Nephron progenitor cell (in vitro differentiated cells): ENCODE data around the gene MS4A1.
"Not testable (repeated sequence)": the region's sequence is repeated elsewhere in the genome, so short reads cannot be mapped to it uniquely, and the experiment has no call there.

Experiments used
- DNase-seq: peaks from one replicate; pipeline ENCODE4 v3.0.0; 2021
- H3K27ac Mint-ChIP-seq: 2 replicates; pipeline ENCODE4 v1.8.0; 2021; ENCODE audit warnings: mild to moderate bottlenecking, moderate library complexity, mixed read lengths
- H3K27me3 Mint-ChIP-seq: 2 replicates; pipeline ENCODE4 v1.8.0; 2021; ENCODE audit warnings: mild to moderate bottlenecking, low read depth, mixed read lengths; ENCODE audit not compliant: poor library complexity
- H3K36me3 Mint-ChIP-seq: 2 replicates; pipeline ENCODE4 v1.8.0; 2021; ENCODE audit warnings: low read depth, mixed read lengths
- H3K4me1 Mint-ChIP-seq: 2 replicates; pipeline ENCODE4 v1.8.0; 2021; ENCODE audit warnings: mixed read lengths
- H3K4me3 Mint-ChIP-seq: 2 replicates; pipeline ENCODE4 v1.8.0; 2021; ENCODE audit warnings: mild to moderate bottlenecking, moderate library complexity, mixed read lengths
- H3K9me3 Mint-ChIP-seq: 2 replicates; pipeline ENCODE4 v1.8.0; 2021; ENCODE audit warnings: mild to moderate bottlenecking, moderate library complexity, mixed read lengths
- TF ChIP-seq, protein P1 (sequence below): fragments of 200-600 bp; sonication (generic); IDR thresholded peaks from 2 replicates; pipeline ENCODE4 v1.5.0; 2021; ENCODE audit warnings: antibody characterized with exemption

MS4A1 gene

DNA sequence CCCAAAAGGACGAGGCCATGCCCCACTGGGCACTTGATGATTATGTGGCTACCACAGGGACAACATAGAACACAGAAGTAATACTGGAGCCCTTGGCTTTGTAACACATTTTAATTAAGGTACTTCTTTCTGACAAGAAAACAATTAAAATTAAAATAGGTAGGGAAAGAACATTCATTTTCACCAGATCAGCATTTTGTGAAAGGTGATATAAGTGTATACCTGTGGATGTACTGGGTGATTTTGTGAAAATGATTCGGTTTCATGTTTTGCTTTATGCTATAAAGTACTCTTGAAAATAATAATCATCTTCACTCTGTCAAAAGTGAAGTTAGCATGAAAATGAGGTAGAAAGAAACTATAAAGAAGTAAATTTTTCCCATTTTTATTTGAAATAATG lies 37.8 kb downstream of the MS4A1 start:
- no peaks in the 10 kb centered on the region for H3K9me3 Mint-ChIP-seq
- no peak for DNase-seq
- H3K27me3 Mint-ChIP-seq, result no peaks in the 10 kb centered on the region
- H3K27ac Mint-ChIP-seq, result no peak overlapping the region
- TF ChIP-seq, protein P1, sequence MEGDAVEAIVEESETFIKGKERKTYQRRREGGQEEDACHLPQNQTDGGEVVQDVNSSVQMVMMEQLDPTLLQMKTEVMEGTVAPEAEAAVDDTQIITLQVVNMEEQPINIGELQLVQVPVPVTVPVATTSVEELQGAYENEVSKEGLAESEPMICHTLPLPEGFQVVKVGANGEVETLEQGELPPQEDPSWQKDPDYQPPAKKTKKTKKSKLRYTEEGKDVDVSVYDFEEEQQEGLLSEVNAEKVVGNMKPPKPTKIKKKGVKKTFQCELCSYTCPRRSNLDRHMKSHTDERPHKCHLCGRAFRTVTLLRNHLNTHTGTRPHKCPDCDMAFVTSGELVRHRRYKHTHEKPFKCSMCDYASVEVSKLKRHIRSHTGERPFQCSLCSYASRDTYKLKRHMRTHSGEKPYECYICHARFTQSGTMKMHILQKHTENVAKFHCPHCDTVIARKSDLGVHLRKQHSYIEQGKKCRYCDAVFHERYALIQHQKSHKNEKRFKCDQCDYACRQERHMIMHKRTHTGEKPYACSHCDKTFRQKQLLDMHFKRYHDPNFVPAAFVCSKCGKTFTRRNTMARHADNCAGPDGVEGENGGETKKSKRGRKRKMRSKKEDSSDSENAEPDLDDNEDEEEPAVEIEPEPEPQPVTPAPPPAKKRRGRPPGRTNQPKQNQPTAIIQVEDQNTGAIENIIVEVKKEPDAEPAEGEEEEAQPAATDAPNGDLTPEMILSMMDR, result no peak
- H3K4me3 Mint-ChIP-seq, result no peak overlapping the region
- peaks cover 2% of the 10 kb centered on the region for H3K4me1 Mint-ChIP-seq
- no peaks in the 10 kb centered on the region for H3K36me3 Mint-ChIP-seq

DNA sequence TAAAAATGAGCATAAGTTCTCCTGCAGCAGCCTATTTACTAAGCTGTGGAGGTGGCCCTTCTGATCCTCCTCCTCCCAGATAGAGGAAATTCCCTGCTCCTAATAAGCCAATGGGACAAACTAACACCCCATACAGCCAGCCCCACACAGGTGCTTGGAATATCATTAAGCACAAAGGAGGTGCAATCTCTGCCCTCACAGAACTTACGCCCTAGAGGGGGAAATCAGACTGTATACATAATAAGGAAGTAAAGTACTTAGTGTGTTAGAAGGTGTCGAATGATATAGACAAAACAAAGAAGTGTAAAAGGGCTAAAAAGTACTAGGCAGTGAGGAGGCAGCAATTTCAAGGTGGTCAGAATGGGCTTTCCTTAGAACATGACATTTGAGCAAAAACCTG lies 42.8 kb downstream of the MS4A1 start:
- TF ChIP-seq, protein P1, result no peak
- Mint-ChIP-seq H3K27ac (peak overlapping the region; percentile 3), H3K9me3 (no peaks in the 10 kb centered on the region), H3K4me3 (no peak overlapping the region), H3K4me1 (peaks cover 6% of the 10 kb centered on the region), H3K36me3 (no peaks in the 10 kb centered on the region), H3K27me3 (no peaks in the 10 kb centered on the region)
- no peak for DNase-seq

DNA sequence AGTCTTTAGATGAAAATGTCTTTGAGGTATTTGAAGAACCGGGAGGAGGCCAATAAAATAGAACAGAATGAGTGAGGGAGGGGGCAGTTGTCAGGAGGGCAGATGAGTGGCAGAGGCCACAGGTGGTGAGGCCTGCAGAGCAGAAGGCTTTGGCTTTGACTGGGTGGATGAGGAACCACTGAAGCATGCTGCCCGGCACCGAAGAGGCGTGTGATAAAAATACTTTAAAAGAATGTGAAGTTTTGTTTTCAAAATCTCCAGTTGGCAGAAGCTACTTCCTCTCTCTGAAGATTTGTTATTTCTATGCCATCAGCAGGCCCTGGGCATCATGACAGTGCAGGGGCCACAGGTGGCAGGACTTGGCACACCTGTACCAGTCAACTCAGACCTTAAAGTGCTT lies 43.2 kb downstream of the MS4A1 start:
- no peak for DNase-seq
- Mint-ChIP-seq H3K27ac (no peak overlapping the region), H3K4me1 (peaks cover 6% of the 10 kb centered on the region), H3K4me3 (no peak overlapping the region), H3K9me3 (no peaks in the 10 kb centered on the region), H3K36me3 (no peaks in the 10 kb centered on the region), H3K27me3 (no peaks in the 10 kb centered on the region)
- TF ChIP-seq, protein P1, result no peak

DNA sequence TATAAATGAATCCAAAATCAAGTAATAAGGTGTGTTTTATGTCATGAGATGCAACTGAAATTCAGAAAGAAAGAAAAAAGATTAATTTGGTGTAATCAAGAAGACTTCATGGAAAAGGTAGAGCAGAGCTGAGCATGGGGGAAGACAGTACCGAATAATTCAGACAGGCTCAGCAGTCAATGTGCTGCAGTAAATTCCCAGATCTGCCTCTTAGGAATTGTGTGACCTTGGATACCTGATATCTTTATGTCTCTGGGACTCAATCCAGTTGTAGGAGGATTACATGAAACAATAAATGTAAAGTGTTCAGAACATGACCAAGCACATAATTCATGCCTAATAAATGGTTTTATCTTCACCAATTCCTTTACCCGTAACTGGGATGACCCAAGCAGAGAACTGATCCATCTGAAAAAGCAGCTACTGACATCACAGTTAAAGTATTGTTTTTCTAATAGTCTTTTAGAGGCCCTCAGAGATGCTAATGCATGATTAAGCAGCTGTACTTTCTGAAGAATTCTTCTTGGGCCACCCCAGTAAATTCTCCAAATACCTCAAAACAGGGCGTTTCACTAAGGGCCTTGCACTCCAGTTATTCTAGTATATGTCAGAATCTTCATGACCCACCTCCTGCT lies 44.7 kb downstream of the MS4A1 start:
- H3K36me3 Mint-ChIP-seq, result no peaks in the 10 kb centered on the region
- H3K4me1 Mint-ChIP-seq, result peaks cover 11% of the 10 kb centered on the region
- H3K9me3 Mint-ChIP-seq, result peaks cover 5% of the 10 kb centered on the region
- H3K27me3 Mint-ChIP-seq, result no peaks in the 10 kb centered on the region
- H3K27ac Mint-ChIP-seq, result no peak overlapping the region
- DNase-seq, result no peak
- no peak overlapping the region for H3K4me3 Mint-ChIP-seq
- TF ChIP-seq, protein P1, result no peak

DNA sequence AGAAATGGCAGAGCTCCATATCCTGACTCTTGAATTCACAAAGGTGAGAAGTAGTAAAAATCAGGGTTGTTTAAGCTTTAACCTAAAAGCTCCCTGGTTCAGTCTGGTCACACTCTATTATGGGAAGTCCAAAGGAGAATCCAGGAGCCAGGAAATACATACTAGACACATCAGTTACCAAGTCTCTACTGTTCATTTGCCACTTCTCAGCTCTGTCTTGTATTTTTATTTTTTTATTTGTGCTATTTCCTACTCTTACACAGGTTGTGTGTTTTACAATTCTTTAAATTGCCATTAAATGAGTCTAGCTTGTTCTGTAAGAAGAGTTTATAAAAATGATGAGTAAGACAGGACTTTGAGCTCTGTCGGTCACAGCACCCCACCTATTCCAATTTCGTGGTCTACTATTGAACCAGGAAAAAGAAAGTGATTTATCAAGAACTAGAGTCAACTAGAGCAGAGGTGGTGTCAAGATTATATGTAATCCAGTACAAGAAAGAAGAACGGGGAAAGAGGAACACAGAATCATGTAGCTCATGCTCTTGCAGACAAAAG lies 46.7 kb downstream of the MS4A1 start:
- no peak overlapping the region for H3K27ac Mint-ChIP-seq
- DNase-seq, result no peak
- TF ChIP-seq, protein P1, result no peak
- no peaks in the 10 kb centered on the region for H3K27me3 Mint-ChIP-seq
- H3K4me3 Mint-ChIP-seq, result no peak overlapping the region
- H3K4me1 Mint-ChIP-seq, result peaks cover 11% of the 10 kb centered on the region
- H3K9me3 Mint-ChIP-seq, result peaks cover 5% of the 10 kb centered on the region
- no peaks in the 10 kb centered on the region for H3K36me3 Mint-ChIP-seq

DNA sequence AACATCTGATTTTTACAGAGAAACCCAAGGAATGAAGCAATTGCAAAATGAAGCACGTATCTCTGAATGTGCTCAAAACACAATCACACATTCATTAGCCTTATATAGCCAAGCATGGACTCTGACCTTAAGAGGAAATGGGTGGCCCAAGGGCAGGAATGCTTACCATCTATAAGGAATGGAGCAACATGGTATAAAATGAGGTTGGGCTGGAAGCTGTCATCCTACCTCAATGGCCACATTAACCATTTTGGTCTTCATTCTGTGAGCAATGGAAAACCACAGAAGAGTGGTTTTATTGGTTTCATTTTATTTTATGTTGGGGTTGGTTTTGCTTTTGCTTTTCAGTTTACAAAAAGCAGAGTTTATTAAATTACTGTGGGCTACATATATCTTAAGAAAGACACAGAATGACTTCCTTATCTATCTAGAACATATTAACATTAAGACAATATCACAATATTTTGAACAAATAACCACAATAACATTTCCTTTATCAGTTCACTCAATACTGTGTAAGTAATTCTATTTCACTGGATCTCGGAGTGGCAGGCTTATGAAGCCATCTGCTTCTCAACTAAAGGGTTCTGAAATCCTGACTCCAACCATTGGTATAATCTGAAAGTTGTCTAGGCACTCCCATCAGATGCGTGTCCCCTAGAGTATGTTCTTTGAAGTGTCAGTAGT lies 48.7 kb downstream of the MS4A1 start:
- no peak for DNase-seq
- Mint-ChIP-seq H3K9me3 (peaks cover 13% of the 10 kb centered on the region), H3K27ac (peak overlapping the region; percentile 44), H3K36me3 (no peaks in the 10 kb centered on the region), H3K4me3 (no peak overlapping the region), H3K27me3 (no peaks in the 10 kb centered on the region), H3K4me1 (peaks cover 5% of the 10 kb centered on the region)
- TF ChIP-seq, protein P1, result no peak

DNA sequence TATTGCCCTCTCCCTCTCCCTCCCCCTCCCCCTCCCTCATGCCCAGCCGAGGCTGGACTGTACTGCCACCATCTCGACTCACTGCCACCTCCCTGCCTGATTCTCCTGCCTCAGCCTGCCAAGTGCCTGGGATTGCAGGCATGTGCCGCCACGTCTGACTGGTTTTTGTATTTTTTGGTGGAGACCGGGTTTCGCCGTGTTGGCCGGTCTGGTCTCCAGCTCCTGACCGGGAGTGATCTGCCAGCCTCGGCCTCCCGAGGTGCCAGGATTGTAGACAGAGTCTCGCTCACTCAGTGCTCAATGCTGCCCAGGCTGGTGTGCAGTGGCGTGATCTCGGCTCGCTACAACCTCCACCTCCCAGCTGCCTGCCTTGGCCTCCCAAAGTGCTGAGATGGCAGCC lies 54.0 kb downstream of the MS4A1 start:
- H3K27ac Mint-ChIP-seq, H3K27me3 Mint-ChIP-seq, DNase-seq, H3K36me3 Mint-ChIP-seq, H3K4me1 Mint-ChIP-seq, H3K4me3 Mint-ChIP-seq: not testable (repeated sequence)
- H3K9me3 Mint-ChIP-seq, result peaks cover 23% of the 10 kb centered on the region

DNA sequence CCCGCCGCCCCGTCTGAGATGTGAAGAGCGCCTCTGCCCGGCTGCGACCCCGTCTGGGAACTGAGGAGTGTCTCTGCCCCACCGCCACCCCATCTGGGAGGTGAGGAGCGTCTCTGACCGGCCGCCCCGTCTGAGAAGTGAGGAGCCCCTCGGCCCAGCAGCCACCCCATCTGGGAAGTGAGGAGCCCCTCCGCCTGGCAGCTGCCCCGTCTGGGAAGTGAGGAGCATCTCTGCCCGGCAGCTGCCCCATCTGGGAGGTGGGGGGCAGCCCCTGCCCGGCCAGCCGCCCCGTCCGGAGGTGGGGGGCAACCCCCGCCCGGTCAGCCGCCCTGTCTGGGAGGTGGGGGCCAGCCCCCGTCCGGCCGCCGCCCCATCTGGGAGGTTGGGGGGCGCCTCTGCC lies 54.6 kb downstream of the MS4A1 start:
- H3K4me3 Mint-ChIP-seq, H3K27me3 Mint-ChIP-seq, H3K27ac Mint-ChIP-seq, H3K4me1 Mint-ChIP-seq, DNase-seq, H3K36me3 Mint-ChIP-seq: not testable (repeated sequence)
- H3K9me3 Mint-ChIP-seq, result peaks cover 18% of the 10 kb centered on the region
